ENCODE data around the gene TP53I13. TPM values are rescaled to one million over a fixed set of nuclear protein-coding genes. Genes with fewer than 3 reads are reported as not detected.

TP53I13 gene
- total RNA-seq, 1 donor from 2014 or later: 49.8 TPM

DNA sequence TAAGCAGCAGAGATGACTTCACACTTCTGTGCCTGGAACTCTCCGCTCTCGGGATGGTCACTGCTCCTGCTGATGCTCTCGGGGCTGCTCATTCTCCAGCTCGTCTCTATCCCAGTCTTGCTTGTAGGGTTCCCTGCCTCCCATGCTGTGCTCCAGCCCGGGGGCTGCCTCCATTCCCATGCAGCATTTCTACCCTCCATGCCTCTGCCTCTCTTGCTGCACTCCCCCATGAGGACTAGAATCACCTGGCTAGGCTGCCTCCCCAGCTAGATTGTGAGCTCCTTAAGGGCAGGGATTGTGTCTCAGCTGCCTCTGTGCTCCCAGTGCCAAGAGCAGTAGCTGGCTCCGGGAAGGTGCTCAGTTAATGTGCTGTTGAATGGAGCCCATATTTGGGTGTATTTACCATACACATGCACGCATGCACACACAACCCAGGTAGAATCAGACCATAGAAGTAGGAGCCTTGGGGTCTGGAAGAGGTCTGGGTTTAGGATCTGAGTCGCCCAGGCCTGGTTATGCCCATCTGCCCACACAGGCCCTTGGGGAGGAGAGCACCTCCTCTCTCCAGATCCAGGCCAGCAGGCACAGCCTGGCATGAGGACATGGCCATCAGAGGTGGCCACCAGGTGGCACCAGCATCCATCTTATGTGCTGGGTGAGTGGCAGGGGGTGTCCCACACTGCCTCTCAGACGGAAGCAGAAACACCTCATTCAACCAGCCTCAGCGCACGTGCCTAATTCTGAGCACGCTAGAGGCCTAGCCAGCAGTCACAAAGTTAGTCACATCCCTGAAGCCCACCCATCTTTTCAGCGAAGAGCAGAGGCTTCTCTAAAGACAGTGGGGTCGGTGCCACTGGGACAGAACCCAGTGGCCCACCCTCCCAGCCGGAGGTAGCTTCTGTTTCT is 11.6 kb downstream of the TP53I13 start:
- H3K4me3 Mint-ChIP-seq (ENCODE audit: unreplicated experiment): no peak overlapping the region
- peaks cover 16% of the 10 kb centered on the region for H3K36me3 Mint-ChIP-seq (ENCODE audit: low read depth)
- H3K9me3 Mint-ChIP-seq (ENCODE audit: low read depth): no peaks in the 10 kb centered on the region
- peak overlapping the region; percentile 27 for H3K27ac Mint-ChIP-seq (ENCODE audit: unreplicated experiment)
- H3K4me1 Mint-ChIP-seq (ENCODE audit: low read depth): peaks cover 19% of the 10 kb centered on the region
- H3K27me3 Mint-ChIP-seq (ENCODE audit: low read depth): no peaks in the 10 kb centered on the region
- peak; percentile 95 for DNase-seq (ENCODE audit: low spot score)
- TF ChIP-seq, protein P1, sequence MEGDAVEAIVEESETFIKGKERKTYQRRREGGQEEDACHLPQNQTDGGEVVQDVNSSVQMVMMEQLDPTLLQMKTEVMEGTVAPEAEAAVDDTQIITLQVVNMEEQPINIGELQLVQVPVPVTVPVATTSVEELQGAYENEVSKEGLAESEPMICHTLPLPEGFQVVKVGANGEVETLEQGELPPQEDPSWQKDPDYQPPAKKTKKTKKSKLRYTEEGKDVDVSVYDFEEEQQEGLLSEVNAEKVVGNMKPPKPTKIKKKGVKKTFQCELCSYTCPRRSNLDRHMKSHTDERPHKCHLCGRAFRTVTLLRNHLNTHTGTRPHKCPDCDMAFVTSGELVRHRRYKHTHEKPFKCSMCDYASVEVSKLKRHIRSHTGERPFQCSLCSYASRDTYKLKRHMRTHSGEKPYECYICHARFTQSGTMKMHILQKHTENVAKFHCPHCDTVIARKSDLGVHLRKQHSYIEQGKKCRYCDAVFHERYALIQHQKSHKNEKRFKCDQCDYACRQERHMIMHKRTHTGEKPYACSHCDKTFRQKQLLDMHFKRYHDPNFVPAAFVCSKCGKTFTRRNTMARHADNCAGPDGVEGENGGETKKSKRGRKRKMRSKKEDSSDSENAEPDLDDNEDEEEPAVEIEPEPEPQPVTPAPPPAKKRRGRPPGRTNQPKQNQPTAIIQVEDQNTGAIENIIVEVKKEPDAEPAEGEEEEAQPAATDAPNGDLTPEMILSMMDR (IDR thresholded peaks at IDR 0.05): peak; percentile 95

DNA sequence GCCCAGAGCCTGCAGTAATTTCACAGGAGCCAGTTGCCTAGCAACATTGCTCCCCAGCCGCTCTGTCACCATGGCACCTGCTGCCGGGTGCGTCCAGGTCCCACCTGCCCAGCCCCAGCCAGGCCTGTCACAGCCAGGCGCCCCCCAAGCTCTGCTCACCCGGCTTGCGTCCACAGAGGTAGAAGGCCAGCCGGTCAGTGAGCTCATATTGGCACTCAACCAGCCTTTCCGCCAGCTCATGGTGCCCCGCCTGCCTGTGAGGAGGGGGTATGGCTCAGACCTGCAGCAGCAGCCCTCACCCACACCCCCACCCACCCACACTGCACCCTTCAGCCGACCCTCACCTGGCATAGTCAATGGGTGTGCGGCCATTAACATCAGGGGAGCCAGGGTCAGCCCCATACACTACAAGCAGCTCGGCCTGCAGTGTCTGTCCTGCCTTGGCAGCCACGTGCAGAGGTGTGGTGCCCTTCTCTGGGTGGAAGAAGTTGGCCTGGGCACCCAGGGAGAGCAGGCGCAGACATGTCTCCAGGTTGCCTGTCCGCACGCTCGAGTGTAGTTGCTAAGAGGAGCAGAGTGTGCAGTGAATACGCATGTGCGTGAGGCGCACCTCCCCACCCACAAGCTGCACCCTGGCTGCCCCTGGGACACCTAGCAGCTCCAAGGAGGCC is 13.2 kb downstream of the TP53I13 start:
- no peaks in the 10 kb centered on the region for H3K9me3 Mint-ChIP-seq (ENCODE audit: low read depth)
- TF ChIP-seq, protein P1 (IDR thresholded peaks at IDR 0.05): no peak
- H3K4me3 Mint-ChIP-seq (ENCODE audit: unreplicated experiment): no peak overlapping the region
- DNase-seq (ENCODE audit: low spot score): peak; percentile 74
- H3K36me3 Mint-ChIP-seq (ENCODE audit: low read depth): peaks cover 14% of the 10 kb centered on the region
- no peak overlapping the region for H3K27ac Mint-ChIP-seq (ENCODE audit: unreplicated experiment)
- H3K27me3 Mint-ChIP-seq (ENCODE audit: low read depth): no peaks in the 10 kb centered on the region
- H3K4me1 Mint-ChIP-seq (ENCODE audit: low read depth): peaks cover 31% of the 10 kb centered on the region

DNA sequence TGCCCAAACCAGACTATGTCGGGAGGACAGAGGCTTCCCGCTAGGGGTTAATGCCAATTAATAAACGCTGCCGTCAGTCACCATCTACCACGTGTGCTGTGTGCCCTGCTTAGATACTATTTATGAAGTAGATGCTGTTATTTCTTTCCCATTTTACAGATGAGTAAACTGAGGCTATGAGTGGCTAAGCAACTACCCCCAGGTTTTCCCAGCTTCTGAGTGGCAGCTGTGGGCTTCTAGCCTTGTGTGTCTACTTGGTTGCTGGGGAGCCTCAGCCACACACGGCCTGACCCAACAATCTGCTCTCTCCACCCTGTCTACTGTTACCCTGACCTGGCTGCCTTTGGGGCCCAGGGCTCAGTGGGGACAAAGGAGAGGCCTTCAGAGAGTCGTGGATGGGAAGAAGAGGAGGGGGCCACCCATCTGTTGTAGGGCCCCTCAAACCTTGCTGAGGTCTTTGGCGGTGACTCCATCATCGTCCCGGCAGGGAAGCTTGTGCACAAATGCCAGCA is 13.8 kb downstream of the TP53I13 start:
- H3K36me3 Mint-ChIP-seq (ENCODE audit: low read depth): peaks cover 14% of the 10 kb centered on the region
- no peak overlapping the region for H3K4me3 Mint-ChIP-seq (ENCODE audit: unreplicated experiment)
- TF ChIP-seq, protein P1 (IDR thresholded peaks at IDR 0.05): no peak
- no peaks in the 10 kb centered on the region for H3K9me3 Mint-ChIP-seq (ENCODE audit: low read depth)
- no peak for DNase-seq (ENCODE audit: low spot score)
- H3K4me1 Mint-ChIP-seq (ENCODE audit: low read depth): peaks cover 33% of the 10 kb centered on the region
- H3K27ac Mint-ChIP-seq (ENCODE audit: unreplicated experiment): no peak overlapping the region
- no peaks in the 10 kb centered on the region for H3K27me3 Mint-ChIP-seq (ENCODE audit: low read depth)

DNA sequence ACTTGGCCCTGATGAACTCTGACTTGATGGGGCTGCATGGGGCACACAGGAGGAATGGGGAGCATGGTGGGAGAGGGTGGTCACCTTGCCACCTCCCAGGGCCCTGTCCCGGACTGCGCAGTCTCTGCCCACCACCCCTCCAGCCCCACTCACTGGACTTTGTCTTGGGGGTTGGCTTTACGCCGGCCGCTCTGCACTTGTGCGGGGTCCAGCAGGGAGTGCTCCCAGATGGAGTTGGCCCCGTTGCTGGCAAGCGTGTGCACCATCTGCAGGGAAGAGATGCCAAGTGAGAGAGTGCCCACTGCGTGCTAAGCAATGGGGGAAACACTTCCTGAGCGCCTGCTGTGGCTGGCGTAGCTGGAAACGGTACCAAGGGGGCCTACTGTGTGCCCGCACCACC is 14.3 kb downstream of the TP53I13 start:
- Mint-ChIP-seq H3K4me3 (ENCODE audit: unreplicated experiment) (no peak overlapping the region), H3K27ac (ENCODE audit: unreplicated experiment) (no peak overlapping the region), H3K4me1 (ENCODE audit: low read depth) (peaks cover 37% of the 10 kb centered on the region), H3K9me3 (ENCODE audit: low read depth) (no peaks in the 10 kb centered on the region), H3K27me3 (ENCODE audit: low read depth) (no peaks in the 10 kb centered on the region), H3K36me3 (ENCODE audit: low read depth) (peaks cover 13% of the 10 kb centered on the region)
- TF ChIP-seq, protein P1 (IDR thresholded peaks at IDR 0.05): no peak
- DNase-seq (ENCODE audit: low spot score): no peak

Data from chondrocyte (in vitro differentiated cells).